ENCODE results near the gene HOXC9.

HOXC9 gene

DNA sequence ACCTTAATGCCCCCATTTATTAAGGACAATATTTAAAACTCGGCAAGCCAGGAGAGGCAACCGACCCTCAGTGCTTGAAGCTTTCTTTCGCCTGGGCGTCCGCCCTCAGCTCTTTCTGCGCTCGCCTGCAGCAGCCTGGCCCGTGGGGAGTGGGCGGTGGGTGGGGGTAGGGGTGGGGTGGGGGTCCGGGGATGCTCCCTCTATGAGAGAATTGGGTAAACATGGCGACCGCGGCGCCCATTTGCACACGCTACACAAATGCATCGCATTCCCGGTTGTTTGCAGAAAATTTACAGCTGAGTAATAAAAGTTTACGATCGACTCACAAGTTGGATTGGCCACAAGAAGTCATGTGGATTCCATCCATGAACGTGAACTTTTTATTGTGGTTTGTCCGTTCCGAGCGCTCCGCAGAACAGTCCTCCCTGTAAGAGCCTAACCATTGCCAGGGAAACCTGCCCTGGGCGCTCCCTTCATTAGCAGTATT lies 16.6 kb downstream of the HOXC9 start:
- no peak for DNase-seq

DNA sequence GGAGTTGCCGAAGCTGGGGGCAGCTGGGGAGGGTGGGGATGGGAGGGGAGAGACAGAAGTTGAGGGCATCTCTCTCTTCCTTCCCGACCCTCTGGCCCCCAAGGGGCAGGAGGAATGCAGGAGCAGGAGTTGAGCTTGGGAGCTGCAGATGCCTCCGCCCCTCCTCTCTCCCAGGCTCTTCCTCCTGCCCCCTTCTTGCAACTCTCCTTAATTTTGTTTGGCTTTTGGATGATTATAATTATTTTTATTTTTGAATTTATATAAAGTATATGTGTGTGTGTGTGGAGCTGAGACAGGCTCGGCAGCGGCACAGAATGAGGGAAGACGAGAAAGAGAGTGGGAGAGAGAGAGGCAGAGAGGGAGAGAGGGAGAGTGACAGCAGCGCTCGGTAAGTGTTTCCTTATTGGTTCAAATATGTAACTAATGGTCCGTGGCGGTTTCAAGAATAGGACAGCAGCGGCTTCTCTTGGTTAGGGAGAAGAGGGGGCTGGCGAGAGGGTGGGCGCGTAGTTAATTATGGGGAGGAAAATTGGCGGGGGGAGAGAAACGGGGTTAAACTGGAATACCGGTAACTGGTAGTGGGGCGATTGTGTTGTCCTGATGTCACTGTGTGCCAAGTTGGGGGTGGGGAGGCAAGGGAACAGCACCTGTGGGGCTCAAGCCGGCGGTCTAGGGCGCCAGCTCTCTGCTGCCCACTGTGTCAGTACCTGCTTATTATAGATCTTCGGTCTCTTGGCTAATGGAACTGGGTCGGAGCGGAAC lies 17.2 kb downstream of the HOXC9 start:
- DNase-seq = no peak

DNA sequence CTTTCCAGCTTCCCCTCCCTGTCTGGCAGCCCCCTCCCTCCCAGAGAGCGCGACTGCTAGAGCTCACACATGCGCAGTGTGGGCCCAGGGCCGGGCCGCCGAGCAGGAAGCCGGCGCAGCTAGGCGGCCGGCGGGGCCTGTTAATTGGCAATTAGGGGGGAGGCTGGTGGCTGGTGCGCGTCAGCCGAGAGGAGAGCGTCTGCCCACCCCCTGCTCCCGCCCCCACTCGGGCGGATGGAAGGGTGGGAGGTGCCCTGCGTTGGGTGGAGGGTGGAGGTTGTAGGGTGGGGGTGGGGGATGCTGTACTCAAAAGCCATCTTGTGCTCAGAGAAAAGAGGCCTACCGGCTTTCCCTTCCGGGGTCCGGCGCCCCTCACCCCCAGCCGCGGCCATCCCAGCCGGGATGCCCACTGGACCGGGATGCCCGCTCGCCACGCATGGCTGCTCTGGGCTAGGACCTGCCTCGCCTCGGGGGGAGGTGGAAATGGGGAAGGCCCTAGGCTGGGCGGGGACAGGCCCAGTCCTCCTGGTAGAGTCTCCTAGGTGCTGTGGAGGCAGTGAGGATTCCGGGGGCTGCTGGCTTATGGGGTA lies 18.0 kb downstream of the HOXC9 start:
- DNase-seq = no peak

DNA sequence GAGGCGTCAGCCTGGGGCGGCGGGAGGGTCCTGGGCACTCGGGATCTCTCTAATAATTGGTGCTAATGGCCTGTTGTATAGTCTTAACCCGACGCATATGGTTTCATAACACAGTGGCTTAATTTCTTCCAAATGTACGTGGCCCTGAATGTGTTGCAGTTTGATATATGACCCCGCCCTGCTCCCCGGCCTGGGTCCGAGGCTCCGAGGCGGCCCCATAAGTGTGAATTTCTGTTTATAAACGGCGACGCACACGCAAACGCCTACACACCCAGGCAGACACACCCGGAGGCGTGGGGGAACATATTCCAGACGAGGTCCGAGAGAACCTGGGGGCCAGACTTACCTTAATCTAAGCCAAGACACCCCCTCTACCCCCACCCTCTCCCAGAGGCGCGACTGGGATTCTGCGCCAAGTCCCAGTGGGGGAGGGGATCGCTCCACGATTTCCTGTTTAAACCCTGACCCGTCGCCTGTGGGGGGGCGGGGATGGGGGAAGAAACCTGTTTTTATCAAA lies 18.6 kb downstream of the HOXC9 start:
- DNase-seq = no peak

DNA sequence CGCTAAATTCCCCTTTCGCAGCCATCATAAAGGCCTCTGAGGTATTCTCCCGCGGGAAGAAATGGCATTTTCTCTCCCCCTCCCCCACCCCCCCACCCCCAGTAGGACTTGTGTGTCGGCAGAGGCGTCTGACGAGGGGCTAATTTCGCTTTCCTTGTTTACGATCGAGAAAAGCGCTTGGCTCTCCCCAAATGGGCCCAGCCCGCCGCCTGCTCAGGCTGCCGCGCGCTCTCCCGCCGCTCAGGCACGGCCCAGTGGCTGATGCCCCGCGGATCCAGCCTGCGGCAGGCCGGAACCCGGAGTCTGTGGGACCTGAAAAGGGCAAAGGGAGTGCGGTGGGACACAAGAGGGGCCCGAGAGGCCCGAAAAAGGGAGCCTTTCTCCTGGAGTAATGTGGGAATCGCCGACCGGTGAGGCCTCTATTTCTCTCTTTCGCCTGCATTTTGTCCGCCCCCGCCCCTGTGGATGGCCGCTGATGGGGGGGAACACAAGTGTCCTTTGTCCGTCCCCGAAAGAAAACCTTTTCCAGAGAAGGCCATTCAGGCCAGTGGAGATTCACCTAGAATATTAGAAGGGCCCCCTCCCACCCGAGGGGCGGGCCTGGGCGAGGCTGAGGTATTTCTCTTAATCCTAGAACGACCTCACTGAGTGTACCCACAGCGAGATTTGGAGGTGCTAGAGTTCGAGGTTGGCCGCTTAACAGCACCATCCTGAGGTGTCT lies 19.3 kb downstream of the HOXC9 start:
- no peak for DNase-seq

DNA sequence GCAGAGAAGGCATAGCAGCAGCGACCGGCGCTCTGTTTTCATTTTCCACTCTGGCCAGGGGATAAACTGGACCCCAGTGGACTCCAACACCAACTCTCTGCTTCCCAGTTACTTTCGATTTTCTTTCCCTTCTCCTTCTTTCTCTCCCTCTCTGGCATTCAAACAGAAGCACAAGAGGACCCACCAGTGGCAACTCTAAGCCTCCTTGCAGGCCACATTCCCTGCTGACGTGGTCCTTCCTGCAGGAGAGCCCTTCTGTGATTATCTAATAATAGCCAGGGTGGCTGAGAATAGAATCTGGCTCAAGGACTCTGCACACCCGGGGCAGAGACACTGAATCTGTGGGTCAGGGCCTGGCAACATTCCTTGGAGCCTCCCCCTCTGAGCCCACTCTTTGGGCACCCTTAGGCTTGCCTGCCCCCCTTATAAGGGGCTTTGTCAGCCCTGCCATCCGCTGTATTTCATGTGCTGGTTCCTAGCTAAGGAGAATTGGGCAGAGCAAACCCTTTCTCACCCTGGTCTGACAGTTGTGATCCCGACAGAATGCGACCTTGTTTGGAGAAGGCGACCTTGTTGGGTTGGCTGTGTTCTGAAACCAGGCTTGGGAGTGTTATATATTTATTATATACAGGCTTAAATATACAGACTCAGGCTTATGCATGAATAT lies 20.1 kb downstream of the HOXC9 start:
- no peak for DNase-seq

DNA sequence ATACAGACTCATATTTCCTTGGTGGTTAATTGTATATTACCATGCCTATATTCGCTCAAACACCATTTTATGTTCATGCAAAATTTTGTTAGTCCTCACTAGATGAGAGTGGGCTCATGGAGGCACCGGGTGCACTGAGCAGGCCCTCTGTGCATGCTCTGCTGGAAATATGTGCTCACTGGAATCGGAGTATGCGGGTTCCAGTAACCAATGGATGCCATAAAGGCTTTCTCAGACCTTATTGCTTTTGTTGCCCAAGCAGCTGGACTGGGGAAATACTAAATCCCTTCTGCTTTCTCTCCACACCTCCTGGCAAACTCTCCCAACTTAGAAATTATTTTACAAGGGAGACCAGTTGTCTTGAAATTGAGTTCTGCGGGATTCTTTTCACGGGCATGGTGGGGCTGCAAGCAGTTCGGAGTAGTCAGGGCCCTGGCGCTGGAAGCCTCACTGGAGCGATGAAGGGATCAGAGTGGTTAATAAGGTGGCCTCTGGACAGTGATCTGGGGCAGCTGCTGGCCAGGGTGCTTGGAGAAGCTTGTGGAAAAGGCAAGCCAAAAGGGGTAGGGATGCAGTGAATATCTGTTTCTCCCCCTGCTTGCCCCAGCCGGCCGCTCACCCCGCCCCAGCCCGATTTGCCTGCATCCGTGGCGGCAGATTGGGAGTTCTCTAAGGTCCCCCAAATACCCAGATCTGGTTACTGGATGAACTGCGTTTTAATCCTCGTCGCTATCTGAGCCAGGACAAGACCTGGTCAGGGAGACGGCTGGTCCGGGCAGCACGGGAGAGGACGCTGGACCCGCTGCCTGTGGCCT lies 20.8 kb downstream of the HOXC9 start:
- DNase-seq = no peak

DNA sequence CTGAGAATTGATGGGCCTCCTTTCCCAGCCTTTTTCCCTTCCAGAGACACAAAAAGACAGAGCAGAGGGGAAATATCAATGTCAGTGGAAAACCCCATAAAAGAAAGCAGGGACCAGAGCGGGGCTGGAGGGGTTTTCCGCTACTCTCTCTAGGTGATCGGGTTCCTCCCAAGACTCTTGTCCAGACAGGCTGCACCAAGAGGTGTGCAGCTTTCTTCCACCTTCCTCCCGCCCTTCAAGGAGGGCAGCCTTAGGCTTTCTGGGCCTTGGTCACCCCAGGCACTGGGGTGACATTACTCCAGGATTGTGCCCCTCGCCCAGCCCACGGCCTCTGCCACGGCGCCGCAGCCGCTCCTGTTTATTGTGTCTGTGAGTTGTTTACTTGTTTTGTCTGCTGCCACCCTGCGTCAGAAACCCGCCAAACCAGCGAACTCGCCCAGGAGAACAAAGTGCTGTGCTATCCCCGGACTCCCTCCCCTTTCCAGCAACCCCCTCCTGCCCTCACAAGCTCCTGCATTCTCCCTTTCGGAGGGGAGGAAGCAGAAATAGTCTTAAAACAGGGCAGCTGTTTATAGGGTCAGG lies 21.6 kb downstream of the HOXC9 start:
- no peak for DNase-seq

DNA sequence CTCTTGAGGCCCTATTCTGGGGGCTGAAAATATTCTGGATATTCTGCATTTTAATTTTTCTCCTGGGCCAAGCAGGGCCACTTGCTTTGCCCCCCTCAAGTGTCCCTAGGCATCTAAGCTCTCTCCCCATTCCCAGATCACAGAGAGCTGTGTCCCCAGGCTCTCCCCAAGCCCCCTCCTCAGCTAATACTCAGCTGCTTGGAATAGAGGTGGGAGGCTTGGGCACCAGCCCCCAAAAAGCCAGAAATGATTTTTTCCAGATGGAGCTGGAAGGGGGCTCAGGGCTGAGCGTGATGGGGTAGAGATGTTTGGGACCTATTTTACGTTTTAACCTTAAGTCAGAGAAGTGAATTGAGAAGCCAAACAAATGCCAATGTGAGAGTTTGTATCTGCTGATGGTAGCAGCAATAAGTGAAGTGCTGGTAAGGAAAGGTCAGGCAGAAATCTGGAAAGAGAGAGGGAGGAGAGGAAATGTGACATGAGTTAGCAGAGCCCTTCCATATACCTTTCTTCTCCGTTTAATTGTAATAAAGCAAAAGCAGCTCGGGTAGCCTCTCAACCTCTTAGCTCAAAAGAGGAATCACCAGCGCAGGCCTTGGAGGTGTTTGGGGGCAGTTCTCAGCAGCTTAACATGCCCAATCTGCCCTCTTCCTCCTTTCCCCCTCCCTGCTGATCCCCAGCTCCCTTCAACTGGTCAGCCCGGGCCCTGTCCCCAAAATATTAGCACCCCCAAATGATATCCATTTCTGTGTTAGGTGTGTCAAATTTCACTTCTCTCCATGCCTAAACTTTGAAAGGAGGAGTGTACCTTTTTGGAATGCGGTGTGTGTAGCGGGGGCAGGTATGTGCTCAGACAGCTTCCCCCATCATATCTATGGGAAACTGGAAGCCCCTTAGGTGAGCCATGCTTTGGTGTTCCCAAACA lies 23.3 kb downstream of the HOXC9 start:
- DNase-seq = no peak

DNA sequence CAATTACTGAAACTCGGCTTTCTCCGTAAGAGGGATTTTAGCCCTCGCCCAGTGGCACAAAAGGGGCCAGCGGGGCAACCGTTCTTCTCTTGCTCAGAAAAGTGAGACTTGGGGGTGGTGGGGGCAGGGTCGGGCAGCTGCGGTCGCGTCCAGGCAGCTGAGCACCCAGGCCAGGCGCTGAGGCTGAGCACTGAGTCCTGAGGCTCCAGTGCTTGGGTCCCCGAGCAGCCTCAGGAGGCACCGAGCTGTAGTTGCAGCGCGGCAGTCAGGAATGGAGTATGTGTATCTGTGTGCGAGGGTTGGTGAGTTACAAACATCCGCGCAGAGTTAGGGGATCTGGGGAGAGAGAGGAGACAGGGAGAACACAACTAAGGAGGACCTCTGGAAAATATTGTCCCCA lies 24.2 kb downstream of the HOXC9 start:
- DNase-seq = no peak

DNA sequence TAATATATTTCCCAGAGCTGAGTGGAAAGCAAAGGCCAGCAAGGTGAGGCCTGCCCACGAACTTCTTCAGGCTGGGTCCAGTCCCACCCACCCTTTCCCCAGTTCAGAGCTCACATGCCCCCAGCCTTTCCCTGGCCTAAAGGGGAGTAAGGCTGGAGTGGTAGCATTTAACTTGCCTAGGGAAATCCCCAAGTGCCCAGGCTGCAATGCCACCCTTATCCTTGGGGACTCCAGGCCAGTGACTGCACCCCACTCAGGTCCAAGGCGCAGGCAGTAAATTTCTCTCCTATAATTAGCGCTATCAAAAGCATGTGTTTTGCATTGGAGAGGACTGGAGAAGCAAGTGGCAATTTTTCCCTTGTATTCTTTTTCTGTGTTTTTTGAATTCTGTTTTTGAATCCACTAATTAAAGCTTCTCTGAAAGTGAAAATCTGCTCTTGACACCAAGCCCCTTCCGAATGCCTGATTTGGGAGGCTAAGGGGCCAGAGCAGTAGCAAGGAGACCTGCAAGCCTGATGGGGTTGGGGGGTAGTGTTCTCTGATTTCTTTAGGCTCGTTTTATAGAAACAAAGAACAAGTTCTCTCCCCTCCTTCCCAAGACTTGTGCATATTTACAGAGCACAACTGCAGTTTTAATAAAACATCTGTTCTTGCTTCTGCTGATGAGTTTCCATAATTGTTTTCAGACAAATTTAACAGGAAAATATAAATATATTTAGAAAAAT lies 24.8 kb downstream of the HOXC9 start:
- DNase-seq = no peak

DNA sequence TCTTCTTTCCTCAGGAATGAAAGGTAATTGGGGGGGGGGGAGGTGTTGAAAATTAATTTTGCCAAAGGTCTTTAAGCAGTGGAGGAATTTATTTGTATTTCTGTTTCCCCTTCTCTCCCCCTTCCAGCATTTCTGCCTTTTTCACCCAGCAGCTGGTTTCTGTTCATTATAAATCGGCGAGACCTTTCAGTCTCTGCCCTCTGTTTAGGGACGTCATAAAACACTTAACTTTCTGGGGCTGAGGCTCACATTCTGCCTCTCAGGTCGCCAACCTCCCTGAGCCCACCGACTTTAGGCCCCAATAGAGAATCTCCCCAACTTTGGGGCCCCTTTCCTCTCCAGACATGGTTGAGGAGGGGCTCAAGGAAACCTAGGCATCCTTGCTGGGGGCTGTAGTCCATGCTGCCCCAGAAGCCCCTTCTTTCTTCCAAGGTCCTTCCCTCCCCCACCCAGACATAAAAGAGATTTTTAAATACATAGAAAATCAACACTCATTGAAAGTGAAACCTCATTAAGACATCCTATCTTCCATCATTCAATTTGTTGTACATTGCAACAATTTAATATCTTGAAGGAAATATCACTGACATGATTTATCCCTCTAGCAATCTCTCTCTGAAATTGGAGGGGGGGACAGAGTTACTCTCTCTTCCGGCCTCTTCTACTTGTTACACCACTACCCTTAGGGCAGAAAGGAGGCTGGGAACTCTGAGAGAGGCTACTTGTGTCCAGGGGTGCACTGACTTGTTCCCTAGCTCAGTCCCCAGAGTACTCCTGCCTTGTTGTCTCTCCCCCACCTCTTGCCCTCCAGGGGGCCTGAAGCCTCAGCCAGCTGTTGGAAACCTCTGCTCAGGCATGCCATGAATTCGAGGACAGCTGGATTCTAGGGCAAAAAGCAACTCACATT lies 25.8 kb downstream of the HOXC9 start:
- DNase-seq = no peak

DNA sequence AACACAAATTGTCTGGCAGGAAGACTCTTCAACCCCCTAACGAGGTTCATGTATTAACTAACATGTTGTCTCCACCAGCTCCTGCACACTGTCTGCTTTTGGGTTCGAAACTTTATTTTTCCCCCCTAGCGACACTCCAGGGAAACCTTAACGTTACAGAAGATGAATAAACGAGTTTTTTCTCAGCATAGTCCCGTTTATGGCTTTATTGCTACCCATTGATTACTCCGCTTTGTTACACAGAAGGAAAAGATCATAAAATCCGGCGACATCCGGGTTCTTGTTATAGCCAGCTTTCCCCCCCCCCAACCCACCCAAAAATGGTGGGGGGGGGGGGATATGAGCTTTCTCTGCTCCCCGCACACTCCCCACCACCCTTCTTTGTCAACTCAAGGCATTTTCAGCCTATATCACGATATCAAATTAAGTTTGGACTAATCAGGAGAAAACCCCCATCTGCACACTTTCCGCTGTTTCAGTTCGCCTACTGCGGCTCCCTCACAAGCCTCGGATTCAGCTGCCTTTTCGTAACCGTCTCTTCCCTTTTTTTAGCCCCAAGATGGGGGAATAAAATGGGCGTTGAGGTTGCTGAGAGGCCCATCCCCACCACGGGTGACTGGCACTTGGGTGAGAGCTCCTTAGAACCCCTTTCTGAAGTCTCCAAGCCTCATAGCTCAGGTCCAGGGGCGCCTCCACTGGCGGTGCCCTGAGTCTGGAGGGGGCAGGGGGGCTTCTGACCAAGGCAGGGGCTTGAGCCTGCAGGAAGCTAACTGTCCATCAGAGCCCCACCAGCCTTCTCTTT lies 26.9 kb downstream of the HOXC9 start:
- DNase-seq = no peak

DNA sequence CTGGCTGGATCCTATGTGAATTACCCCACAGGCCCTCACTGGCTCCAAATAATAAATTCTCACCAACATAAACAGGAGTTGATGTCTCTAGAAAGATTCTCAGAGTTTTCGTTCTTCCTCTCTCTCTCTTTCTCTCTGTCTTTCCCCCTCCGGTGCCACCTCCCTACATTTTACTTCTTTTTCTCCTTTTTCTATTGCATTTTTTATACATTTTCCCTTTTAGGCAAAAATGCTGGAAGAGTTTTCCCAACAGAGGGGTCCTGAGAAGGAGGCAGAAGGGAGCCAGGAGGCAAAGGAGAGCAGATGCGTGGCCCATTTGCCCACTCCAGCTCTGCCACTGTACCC lies 27.5 kb downstream of the HOXC9 start:
- DNase-seq = no peak

DNA sequence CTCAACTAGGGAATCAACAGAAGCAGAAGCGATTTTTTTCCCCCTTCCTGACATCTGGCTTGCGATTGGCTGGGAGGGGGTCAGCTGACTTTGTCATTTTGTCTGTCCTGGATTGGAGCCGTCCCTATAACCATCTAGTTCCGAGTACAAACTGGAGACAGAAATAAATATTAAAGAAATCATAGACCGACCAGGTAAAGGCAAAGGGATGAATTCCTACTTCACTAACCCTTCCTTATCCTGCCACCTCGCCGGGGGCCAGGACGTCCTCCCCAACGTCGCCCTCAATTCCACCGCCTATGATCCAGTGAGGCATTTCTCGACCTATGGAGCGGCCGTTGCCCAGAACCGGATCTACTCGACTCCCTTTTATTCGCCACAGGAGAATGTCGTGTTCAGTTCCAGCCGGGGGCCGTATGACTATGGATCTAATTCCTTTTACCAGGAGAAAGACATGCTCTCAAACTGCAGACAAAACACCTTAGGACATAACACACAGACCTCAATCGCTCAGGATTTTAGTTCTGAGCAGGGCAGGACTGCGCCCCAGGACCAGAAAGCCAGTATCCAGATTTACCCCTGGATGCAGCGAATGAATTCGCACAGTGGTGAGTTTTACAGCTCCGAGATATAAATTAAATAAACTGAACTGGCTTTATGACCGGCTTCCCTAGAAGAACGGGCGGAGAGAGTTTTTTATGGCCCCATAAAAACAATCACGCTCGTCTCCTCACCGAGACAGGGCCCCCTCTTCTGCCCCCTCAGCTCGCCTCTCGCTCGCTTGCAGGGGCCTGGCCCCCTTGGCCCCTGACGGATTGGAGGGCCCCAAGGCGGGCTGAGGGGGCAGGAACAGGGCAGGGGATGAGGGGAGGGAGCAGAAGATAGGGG lies 28.6 kb downstream of the HOXC9 start, which contains the start of gene HOXC6:
TSS of gene HOXC6 (plus strand) at position 127 of the 888 bp plus-strand sequence. CDS start at position 209, 82 bp downstream.
- no peak for DNase-seq

DNA sequence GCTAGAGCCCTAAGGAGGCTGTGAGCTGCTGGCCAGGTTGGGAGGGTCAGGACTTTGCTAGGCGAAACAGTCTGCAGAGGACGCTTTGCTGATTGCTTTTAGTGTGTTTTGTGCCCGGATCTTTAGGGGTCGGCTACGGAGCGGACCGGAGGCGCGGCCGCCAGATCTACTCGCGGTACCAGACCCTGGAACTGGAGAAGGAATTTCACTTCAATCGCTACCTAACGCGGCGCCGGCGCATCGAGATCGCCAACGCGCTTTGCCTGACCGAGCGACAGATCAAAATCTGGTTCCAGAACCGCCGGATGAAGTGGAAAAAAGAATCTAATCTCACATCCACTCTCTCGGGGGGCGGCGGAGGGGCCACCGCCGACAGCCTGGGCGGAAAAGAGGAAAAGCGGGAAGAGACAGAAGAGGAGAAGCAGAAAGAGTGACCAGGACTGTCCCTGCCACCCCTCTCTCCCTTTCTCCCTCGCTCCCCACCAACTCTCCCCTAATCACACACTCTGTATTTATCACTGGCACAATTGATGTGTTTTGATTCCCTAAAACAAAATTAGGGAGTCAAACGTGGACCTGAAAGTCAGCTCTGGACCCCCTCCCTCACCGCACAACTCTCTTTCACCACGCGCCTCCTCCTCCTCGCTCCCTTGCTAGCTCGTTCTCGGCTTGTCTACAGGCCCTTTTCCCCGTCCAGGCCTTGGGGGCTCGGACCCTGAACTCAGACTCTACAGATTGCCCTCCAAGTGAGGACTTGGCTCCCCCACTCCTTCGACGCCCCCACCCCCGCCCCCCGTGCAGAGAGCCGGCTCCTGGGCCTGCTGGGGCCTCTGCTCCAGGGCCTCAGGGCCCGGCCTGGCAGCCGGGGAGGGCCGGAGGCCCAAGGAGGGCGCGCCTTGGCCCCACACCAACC lies 29.8 kb downstream of the HOXC9 start:
- DNase-seq = no peak
